Right renal pelvis (tissue), 4 donors: Measurements from ENCODE around the gene SEC61A1. TPM values are rescaled to one million over a fixed set of nuclear protein-coding genes. Genes with fewer than 3 reads are reported as not detected.

Experiments
- DNase-seq, 4 donors: peaks; one replicate each; pipeline ENCODE4 v3.0.0-alpha.2; 2013; ENCODE audit warnings: low read depth in 4 of 4, low spot score in 3 of 4, missing footprints in 1 of 4
- polyA plus RNA-seq, 4 donors: library from polyadenylated mRNA; unstranded; fragments of 120-200 nt; gene quantifications; one replicate each; pipeline ENCODE4 v1.2.1, GENCODE V29; 2013; ENCODE audit not compliant: insufficient read length in 4 of 4

Gene SEC61A1
- polyA plus RNA-seq, 4 donors: 160 to 177 (median 168) TPM

DNA sequence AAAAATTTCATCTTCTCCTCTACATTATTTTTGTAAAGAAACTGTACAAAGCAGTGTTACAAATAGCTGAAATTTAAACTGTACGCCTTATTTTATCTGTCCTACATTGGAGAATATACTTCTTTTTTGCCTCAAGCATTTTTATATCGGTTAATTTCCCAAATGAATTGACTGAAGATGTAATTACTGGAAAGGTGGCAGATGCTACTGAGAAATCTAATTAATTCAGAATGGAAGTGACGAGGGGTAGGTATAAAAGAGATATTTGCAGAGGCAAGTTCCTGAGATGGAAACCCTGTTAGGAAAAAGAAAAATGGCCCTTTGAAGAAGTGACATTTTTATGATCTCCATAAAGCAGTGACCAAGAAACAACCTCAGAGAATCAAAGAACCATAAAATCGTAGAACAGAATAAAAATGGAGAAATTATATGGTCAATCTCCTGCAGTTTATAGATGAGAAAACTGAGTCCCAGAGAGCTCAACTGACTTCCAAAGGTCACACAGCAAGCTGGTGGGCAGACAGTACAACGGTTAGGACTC is 51.0 kb downstream of the SEC61A1 start:
- no peak for DNase-seq

DNA sequence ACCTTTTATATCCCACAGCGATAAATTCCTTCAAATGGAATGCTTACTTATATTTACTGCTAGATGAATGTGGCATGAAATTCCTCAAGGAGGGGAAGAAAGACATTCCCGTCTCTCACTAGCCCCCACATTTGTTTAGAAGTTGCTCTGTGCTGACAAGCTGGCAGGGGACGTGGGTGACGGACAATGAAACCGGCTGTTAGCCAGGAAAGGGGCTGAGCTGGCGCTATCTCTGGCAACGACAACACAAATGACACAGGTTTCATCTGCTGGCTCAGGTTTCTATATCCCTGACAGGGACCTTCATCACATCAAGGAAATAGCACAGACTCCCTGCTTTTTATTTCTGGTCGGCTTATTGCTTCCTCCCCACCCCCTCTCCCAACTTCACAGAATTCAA is 55.6 kb downstream of the SEC61A1 start:
- no peak for DNase-seq

DNA sequence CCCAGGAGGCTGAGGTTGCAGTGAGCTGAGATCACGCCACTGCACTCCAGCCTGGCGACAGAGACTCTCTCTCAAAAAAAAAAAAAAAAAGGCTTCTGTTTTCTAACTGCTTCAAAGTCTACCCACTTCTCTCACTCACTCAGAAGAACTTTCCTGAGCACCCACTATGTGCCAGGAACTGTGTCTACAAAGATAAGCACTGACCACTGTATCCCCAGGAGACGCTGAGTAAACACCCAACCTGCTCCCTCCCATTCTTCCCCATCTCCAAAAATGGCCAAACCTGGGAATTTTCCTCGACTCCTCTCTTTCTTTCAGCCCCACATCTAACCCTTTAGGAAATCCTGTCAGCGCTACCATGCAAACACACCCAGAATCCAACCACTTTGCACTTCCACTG is 58.9 kb downstream of the SEC61A1 start:
- no peak for DNase-seq

DNA sequence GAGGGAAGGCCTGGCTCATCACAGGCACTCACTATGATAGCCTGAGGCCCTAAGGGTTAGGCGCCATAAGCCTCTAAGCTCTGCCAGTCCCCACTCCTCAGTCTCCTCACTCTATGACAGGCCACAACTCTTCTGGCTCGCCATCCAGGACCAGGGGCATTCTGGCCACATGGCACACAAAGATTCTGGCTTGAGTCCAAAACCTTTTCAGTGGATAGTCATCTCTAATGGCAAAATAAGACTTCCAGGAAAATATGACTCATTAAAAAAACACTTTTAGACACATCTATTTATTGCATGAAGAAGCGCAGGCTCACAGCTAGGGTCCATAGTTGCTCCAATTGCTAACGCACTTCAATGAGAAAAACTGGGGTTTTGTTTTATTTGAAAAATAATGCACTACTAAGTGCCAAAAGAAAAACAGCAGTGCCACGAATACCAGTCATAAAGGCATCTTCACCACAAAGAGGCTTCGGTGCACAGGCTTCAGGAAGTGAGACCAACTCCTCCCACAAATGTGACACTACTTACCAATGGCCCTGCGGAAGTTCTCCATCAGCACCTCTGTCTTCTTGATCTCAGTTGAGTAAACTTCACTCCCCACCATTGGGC is 60.2 kb downstream of the SEC61A1 start:
- no peak for DNase-seq

DNA sequence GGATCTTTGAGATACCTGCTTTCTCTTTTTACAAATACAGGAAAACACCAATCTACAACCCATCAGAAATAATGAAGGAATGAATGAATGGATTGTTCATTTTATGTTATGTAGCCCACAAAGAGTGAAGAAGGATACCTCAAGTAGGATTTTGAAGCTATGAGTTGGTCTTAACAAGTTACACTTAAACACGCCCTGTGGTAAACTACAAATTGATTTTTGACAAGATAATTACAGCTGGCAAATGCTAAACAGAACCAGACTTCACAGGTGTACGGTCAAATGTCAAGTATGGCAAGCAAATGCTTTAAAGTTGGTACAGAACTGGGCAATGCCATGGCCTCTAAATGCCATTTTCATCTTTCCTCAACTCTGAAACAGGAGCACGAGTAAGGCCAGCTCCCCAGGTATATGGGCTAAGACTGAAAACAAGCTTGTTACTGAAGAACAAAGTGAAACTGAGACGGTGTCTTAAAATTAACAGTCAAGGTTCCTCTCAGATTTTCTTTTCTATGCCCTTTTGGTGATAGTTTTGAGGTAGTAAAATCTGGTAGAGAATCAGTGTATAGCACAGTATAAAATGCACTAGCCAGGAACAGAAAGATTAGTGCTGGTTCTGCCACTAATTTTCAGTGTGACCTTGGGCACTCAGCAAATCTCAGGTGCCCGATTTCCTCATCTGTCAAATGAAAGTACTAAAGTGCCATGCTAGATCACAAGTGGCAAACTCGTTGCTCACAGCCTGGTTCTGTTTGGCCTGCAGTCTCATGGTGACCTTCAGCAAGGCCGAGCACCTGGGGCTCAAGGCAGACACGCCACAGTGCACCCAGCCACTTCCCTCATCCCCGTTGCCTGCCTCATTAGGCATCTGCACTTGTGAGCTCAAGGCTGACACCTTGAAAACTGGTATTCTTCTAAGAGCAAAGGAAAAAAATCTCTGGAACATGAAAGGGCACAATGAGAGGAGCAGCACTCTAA is 61.9 kb downstream of the SEC61A1 start:
- DNase-seq: no peak

Other genes with a start within 250 kb of the SEC61A1 start
- 10 to 100 TPM; 25.4 to 29.3 (median 27.0) TPM for gene MGLL, start 229.9 kb upstream of the SEC61A1 start, polyA plus RNA-seq
- 1 to 10 TPM; 1.1 to 1.6 (median 1.2) TPM for gene KBTBD12, start 137.2 kb upstream of the SEC61A1 start, polyA plus RNA-seq
- gene RUVBL1, start 71.4 kb downstream of the SEC61A1 start, polyA plus RNA-seq: 10 to 100 TPM; 63.9 to 65.7 (median 64.7) TPM
- 10 to 100 TPM; 24.1 to 31.5 (median 26.2) TPM for gene EEFSEC, start 101.0 kb downstream of the SEC61A1 start, polyA plus RNA-seq